GM19025 (cell line): ENCODE measurements around the gene ZNF766.
"Not testable (repeated sequence)": the region's sequence is repeated elsewhere in the genome, so short reads cannot be mapped to it uniquely, and the experiment has no call there.

Experiments
- ATAC-seq: cut with Tn5 transposase; IDR thresholded peaks from one replicate; pipeline ENCODE4 v1.9.1; 2021; ENCODE audit warnings: mild to moderate bottlenecking, low read depth, moderate library complexity; ENCODE audit not compliant: unreplicated experiment

The ZNF766 gene

DNA sequence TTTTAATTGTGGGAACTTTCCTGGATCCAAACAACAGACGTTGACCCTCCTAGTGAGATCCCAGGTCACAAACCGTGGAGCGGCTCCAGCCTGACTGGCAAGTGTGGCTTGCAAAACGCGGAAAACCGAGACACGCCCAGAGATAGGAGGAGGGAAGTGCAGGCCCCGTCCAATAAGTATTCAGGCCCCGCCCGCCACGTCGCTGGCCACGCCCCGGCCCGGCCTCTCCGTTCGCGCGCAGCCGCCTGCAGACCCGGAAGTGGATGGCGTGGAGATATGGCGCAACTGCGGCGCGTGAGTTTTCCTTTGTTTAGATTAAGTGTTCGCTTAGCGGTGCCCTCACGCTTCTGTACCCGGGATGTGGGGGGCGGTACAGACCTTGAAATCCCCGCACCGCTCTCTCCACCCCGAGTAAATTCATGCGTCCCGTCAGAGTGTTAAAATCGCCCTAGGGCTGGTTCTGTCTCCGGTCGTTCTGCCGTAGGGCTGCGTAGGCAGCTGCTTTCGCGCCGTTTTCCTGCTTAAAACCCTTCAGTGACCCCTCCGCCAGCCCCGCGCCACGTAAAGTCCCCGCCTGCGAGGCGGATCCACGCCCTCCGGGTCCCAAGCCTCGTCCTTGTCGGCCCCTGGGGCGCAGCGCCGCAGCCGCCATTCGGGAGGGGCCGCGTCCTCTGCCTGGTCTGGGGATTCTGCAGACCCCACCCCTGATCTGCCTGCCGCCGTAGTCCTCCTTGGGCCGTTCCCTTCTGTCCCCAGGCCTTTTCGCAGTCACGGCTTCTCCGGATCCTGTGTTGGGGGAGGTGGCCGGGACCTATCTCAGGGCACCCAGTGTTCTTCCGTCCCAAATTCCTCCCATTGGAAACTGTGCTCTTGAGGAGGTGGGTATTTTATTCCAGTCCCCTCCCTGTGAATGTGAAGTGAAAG lies at the start of gene ZNF766:
ZNF766 (plus strand) TSS at position 250 of the 924 bp plus-strand sequence; CDS start at position 277, 27 bp downstream.
- ATAC-seq = peak; percentile 97

DNA sequence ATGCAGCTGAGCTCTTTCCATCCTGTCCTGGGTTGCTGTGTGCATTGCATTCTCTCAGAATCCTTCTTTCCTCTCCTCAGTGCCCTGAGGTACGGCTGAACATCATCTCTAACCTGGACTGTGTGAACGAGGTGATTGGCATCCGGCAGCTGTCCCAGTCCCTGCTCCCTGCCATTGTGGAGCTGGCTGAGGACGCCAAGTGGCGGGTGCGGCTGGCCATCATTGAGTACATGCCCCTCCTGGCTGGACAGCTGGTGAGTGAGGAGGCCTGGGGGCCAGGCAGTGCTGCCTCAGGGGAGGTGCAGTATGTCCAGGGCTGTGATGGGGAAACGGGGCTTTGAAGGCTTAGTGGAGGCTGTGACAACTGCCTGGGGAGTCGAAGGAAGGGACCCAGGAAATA lies 49.8 kb upstream of the ZNF766 start:
- no peak for ATAC-seq

DNA sequence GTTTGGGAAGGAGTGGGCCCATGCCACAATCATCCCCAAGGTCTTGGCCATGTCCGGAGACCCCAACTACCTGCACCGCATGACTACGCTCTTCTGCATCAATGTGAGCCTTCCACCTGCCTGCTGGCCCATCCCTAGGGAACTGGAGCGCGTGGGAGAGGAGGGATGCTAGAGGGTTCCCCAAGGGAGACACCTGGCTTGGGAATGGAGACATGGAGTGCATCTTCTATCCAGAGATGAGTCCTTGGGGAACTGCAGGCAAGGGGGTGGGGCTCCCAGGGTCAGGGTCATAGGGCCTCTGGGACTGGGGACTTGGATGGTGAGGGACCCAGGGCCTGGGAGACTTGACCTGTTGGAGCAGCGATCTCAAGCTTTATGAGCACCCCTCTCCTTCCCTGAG lies 48.4 kb upstream of the ZNF766 start:
- ATAC-seq = no peak

DNA sequence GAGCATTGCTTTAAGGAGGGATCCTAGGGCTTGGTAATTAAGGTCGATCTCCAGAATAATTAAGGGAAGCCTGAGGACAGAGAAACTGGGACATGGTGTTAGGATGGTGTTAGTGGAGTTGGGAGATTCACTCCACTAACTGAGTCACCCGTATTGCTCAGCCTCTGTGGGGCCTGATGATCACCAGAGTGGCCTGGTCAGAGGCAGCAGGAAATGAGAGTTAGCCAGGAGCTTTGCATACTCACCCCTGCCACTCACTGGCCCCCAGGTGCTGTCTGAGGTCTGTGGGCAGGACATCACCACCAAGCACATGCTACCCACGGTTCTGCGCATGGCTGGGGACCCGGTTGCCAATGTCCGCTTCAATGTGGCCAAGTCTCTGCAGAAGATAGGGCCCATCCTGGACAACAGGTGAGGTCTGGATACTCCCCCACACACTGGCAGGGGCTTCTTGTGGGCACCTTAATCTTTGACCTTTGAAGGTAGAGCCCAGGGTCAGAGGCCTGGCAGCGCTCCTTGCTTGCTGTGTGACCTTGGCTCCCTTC lies 47.5 kb upstream of the ZNF766 start:
- no peak for ATAC-seq

DNA sequence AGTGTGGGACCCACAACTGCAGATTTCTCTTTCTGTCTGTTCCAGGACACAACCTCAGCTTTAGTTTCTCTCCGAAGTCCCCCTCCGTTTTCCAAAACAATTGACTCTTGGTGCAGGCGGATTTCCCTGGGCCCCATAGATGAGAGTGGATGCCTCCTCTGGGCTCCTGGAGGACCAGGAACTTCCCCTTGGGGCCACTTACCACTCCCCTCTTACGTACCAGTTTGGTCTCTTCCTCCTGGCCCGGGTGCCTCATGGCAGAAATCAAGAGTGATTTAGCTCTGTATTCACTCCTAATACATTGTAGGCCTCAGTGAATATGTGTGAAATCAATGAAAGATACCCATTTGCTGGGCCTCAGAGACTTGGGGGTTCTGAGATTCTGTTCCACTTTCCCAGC lies 45.2 kb upstream of the ZNF766 start:
- no peak for ATAC-seq

DNA sequence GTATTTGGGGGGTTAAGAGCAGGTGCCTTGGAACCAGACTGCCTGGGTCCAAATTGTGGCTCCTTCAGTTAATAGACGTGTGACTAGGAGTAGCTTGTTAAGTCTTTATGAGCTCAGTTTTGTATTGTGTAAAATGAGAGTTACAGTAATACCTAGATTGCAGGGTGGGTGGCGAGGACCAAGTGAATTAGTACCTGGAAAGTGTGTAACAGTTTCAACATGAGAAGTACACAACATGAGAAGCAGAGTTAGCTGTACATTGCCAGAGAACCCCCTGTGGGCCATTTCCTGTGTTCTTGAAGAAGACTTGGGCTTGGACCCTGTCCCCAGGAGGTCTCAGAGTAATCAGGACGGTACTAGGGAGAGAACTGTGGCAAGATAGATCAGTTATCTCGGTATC lies 42.7 kb upstream of the ZNF766 start:
- ATAC-seq = no peak

DNA sequence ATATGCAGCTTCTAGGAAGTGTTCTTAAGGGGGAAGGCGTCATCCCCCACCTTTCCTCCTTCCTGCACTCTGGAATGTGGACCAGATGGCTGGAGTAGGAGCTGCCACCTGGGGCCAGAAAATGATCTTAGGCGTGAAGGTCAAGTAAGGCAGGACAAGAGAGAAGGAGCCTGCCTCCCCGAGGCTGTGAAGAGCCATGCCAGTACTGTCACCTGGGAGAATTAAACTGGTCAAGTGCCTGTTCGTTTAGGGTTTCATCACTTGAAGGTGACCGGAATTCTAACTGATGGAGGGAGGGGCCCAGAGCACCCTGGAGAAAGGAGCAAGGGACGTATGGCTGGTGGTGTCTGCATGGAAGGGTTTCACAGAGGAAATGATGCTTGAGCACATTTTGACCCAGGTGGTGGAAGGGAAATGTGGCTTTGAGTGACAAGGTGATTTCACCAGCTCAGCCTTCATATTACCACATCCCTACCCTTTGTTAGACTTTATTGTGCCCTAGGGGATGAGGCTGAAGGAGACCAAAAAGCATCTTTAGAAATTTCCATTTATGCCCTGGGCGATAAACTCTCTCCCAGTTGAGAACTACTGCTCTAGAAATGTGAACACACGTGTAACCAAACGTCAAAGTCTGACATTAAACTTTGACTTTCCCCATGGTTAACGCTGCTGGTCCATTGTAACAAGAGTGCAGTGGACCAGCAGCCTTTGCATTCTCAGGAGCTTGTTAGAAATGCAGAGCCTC lies 42.0 kb upstream of the ZNF766 start:
- no peak for ATAC-seq

DNA sequence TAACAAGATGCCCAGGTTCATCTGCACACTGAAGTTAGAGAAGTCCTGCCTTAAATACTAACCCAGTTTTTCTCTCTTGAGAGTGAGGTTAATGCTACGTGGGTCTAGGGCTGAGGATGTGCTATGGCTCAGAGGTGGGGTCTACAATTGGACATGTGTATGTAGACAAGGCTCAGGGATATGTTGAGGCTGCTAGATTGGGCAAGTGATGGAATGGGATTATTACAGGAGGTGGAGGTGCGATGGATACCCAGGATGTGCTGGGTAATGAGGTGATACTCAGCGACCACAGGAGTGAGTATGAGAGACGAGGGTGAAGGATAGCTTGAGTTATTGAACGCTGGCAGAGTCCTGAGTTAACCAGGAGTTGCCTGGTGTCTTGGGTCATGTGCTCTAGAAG lies 41.4 kb upstream of the ZNF766 start:
- no peak for ATAC-seq

DNA sequence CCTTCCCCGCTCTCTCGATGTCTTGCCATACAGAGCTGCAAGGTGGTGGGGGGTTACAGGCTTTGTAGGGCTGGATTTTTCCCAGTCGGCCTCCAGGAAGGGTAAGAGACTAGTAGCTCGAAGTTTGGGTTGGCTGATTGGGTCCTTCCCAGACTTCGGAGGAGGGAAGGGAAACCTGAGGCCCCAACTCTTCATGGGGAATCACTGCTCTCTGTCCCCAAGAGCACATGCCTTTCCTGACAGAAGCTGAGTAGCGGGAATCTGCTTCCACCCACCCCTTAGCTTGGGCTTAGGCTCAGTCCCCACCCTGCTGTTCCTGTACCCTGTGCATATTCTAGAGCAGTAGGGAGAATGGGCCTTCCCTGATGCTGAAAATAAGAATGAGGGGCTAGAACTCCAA lies 39.9 kb upstream of the ZNF766 start:
- ATAC-seq = no peak

DNA sequence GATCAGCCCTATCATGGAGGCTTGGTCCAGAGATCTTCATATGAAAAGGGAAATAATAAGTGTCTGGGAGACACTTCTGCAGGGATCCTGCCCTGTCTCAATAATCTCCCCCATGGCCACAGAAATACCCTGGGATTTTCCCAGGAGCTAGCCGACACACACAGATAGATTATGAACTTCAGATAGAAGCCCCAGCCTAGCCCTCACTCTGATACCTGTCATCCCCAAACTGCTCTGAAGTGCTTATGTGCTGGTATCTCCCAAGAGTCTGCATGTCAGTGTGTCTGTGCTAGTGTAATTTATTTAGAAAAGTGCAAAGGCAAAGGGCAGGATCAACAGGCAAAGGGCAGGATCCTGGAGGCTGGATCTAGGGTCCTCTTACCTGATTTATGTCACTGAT lies 38.7 kb upstream of the ZNF766 start:
- no peak for ATAC-seq

DNA sequence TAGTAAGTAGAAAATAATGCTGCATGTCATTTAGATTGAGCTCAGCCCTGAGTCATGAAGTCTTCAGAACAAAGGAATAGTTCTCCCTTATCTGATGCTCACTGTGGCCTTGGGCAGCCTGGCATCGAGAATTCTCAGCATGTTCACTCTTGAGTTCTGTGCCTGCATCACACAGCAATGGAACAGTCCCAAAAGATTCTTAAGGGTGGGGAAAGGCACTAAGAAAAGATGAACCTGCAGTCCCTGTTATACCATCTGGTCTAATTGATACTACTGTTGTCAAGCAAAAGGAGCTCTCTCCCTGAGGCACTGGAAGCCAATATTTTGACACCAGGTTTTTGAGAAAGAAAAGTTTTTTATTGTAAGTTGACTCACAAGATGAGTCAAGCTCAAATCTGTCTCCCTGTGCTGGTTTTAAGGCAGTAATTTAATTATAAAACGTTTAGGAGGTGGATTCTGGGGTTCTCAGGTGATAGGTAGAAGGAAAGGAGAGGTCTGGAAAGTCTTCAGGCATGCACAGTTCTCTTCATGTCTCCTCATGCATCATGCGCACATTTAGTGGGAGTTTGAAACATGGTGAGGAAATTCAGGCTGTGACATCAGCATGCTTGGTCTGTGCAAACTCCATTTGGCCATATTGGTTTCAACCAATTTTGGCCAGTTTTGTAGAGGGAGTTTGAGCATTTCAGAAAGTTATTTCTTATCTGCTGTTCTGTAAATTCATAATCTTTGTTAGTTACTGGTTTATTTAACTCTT lies 38.1 kb upstream of the ZNF766 start:
- ATAC-seq = no peak

DNA sequence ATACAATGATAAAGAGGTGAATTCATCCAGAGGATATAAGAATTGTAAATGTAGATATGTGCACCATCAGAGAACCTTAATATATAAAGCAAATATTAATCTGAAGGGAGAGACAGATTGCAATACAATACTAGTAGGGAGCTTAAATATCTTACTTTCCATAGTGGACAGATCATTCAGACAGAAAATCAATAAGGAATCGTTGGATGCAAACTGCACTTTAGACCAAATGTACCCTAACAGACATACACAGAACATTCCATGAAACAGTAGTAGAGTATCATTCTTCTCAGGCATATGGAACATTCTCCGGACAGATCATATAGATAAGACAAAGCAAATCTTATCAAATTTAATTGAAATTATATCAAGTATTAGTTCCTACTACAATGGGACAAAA lies 35.0 kb upstream of the ZNF766 start:
- ATAC-seq = no peak

DNA sequence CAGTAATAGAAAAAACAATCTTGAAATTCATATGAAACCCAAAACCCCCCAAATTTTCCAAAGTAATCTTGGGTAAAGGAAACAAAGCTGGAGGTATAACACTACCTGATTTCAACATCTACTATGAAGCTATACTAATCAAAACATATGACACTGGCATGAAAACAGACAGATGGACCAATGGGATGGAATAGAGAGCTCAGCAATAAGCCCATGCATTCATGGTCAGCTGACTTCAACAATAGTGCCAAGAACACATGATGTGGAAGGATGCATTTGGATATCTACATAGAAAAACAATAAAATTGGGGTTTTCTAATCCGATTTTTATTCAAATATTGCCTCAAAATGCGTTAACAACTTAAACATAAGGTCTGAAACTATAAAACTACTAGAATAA lies 32.2 kb upstream of the ZNF766 start:
- no peak for ATAC-seq

DNA sequence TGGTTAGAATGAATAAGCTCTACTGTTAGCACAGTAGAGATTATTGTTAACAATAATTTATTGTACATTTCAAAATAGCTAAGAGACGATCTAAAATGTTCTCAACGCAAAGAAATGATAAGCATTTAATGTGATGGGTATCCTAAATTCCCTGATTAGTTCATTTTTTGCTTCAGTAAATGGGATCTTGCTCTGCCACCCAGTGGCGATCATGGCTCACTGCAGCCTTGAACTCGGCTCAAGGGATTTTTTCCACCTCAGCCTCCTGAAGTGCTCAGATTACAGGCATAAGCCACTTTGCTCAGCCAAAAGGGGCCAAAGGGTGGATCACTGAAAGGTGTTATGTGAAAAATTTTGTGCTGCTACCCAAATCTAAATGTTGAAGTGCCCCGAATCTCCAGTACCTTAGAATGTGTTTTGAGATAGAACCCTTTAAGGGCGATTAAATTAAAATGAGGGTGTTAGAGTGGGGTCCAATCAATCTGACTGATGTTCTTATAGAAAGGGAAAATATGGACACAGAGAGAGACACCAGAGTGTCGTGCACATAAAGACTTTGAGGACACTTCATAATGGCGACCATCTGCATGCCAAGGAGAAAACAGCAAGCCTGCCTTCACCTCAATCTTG lies 31.5 kb upstream of the ZNF766 start:
- ATAC-seq = no peak

DNA sequence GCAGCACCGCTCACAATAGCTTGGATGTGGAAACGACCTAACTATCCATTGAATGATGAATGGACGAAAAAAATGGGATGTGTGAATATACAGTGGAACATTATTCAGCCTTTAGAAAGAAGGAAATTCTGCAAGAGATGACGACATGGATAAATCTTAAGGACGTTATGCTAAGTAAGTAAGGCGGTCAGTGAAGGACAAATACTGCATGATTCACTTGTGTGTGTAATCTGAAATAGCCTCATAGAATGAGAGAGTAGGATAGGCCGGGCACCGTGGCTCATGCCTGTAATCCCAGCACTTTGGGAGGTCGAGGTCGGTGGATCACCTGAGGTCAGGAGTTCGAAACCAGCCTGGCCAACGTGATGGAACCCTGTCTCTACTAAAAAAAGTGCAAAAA lies 25.4 kb upstream of the ZNF766 start:
- ATAC-seq = no peak

DNA sequence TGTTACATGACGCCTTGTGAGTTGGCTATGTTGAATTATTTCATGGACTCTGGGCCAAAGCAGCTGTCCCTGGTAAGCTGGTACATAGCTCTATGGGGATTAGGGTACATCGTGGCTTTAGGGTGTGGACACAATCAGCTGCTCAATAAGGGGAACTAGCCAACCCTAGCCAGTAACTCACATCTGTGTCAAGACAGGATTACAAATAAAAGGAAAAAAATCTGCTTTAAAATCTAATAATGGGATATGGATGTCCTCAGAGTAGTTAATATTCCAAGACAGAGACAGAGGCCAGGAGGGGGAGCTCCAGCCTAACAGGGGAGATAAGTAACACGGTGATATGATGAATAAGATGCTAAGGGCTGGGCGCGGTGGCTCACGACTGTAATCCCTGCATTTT lies 21.1 kb upstream of the ZNF766 start:
- ATAC-seq = no peak

DNA sequence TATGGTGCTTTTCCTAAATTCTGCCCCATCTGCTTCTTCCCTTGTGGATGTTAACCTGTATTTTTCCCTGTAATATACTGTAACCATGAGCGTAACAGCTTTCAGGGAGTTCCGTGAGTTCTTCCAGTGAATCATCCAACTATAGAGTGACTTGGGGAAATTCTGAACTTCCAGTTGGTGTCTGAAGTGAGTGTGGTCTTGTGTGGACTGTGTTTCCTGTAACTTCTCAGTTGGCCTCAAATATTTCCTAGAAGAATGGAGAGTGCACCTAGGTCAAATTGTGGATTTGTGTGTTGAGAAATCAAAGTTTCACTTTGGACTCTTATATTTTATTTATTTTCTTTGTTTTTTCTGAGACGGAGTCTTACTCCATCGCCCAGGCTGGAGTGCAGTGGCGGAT lies 11.0 kb upstream of the ZNF766 start:
- ATAC-seq = no peak

DNA sequence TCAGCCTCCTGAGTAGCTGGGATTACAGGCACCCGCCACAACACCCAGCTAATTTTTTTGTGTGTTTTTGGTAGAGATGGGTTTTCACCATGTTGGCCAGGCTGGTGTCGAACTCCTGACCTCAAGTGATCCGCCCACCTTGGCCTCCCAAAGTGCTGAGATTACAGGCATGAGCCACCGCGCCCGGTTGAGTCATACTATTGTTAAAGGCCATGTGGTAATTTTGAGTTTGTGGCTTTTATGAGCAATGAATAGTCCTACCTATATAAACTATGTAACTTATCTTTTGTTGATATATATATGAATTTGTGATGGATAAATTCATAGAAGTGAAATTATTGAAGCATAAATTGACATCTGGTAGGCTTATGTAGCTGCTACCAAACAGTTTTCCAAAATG lies 3.8 kb upstream of the ZNF766 start:
- ATAC-seq = not testable (repeated sequence)

DNA sequence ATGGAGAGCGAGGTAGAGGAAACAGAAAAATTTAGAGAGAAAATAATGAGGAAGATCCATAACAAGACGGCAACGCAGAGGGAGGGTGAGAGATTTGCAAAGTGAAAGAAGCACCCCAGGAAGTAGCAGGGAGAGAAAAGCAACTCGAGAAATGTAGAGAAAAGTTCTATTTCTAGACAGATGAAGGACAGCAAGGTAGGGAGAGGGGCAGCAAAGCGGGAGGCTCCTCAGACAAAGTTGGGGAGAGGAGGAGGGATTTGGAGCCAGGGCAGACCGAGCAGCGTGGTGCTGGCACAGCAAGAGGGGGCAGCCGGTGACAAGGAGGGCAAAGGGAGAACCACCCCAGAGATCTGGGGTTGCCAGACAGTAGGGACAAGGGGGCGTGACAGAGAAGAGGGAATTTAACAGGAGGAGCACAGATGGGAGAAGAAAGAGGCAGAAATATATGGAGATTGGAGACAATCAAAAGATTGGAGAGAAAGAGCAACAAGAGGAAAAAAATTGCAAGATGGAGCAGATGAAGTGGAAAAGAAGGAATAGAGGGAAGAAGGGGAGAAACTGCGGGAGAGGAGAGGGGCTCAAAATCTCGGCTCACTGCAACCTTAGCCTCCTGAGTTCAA lies 989 bp downstream of the ZNF766 start:
- no peak for ATAC-seq

DNA sequence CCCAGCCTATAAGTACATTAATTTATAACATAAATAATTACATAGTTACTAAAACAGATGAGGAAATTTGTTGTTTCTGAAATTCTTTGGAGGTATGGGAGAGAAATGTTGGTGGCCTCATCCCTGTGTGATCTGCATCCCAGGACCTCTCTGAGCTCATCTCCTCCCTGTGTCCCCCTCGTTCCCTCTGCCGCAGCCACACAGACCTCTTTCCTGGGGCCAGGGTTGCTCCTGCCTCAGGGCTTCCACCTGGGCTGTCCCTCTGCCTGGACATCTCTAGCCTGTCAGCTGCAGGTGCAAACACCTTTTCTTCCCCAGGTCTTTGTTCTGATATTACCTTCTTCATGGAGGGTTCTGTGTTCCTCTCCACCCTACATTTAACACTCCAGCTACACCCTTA lies 3.9 kb downstream of the ZNF766 start:
- no peak for ATAC-seq
